ENCODE results near the gene RSAD2.

Gene RSAD2

GRCh38 chr2:6906165-6906741 lies 28.7 kb downstream of the RSAD2 start:
- no peak for DNase-seq (ENCODE audit: low read depth)

GRCh38 chr2:6908291-6908690 lies 30.7 kb downstream of the RSAD2 start:
- no peak for DNase-seq (ENCODE audit: low read depth)

- DNase-seq (ENCODE audit: low read depth), result no peak
Observed at GRCh38 chr2:6909431-6910385, 32.1 kb downstream of the RSAD2 start.

- DNase-seq (ENCODE audit: low read depth), result no peak
Observed at GRCh38 chr2:6911721-6912120, 34.1 kb downstream of the RSAD2 start.

- no peak for DNase-seq (ENCODE audit: low read depth)
Observed at GRCh38 chr2:6913415-6914157, 36.0 kb downstream of the RSAD2 start.

- DNase-seq (ENCODE audit: low read depth), result no peak
Observed at GRCh38 chr2:6914828-6915227, 37.3 kb downstream of the RSAD2 start.

- DNase-seq (ENCODE audit: low read depth), result no peak
Observed at GRCh38 chr2:6915399-6915798, 37.8 kb downstream of the RSAD2 start.

- DNase-seq (ENCODE audit: low read depth), result no peak
Observed at GRCh38 chr2:6916224-6916623, 38.6 kb downstream of the RSAD2 start.

- no peak for DNase-seq (ENCODE audit: low read depth)
Observed at GRCh38 chr2:6916736-6917070, 39.1 kb downstream of the RSAD2 start.

- DNase-seq (ENCODE audit: low read depth), result peak; percentile 28
Observed at GRCh38 chr2:6917071-6917760, 39.6 kb downstream of the RSAD2 start, which contains the start of gene RNF144A. Gene RNF144A, plus strand, starts transcription at chr2:6917412. Its CDS starts 79,515 bp downstream, at chr2:6996927.

- no peak for DNase-seq (ENCODE audit: low read depth)
Observed at GRCh38 chr2:6917761-6918421, 40.3 kb downstream of the RSAD2 start.

- no peak for DNase-seq (ENCODE audit: low read depth)
Observed at GRCh38 chr2:6919901-6920742, 42.5 kb downstream of the RSAD2 start.

- DNase-seq (ENCODE audit: low read depth), result no peak
Observed at GRCh38 chr2:6920743-6921064, 43.1 kb downstream of the RSAD2 start.

- no peak for DNase-seq (ENCODE audit: low read depth)
Observed at GRCh38 chr2:6921321-6921922, 43.8 kb downstream of the RSAD2 start.

GRCh38 chr2:6922201-6922656 lies 44.7 kb downstream of the RSAD2 start:
- no peak for DNase-seq (ENCODE audit: low read depth)

- no peak for DNase-seq (ENCODE audit: low read depth)
Observed at GRCh38 chr2:6923319-6923718, 45.7 kb downstream of the RSAD2 start.

GRCh38 chr2:6924101-6924923 lies 46.7 kb downstream of the RSAD2 start:
- DNase-seq (ENCODE audit: low read depth), result no peak

- DNase-seq (ENCODE audit: low read depth), result no peak
Observed at GRCh38 chr2:6924924-6925409, 47.4 kb downstream of the RSAD2 start.

GRCh38 chr2:6926071-6926732 lies 48.6 kb downstream of the RSAD2 start:
- no peak for DNase-seq (ENCODE audit: low read depth)
